ENCODE results near the gene KCNQ1.

DNA sequence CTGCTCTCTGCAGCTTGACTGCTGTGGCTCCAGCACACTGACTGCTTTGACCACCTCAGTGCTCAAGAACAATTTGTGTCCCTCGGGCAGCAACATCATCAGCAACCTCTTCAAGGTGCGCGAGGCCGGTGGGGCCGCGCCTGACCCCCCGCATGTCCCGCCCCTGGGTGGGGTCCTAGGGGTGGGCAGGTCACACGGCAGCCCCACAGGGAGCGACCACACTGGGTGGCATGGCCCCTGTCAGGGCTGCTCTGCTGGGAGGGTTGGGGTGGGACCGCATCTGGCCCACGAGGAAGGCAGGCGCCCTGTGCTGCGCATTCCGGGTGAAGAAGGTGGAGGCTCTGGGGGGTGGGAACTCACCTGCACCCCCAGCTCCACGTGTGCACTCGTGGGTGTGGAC is 49.0 kb upstream of the KCNQ1 start:
- TF ChIP-seq, protein P1, sequence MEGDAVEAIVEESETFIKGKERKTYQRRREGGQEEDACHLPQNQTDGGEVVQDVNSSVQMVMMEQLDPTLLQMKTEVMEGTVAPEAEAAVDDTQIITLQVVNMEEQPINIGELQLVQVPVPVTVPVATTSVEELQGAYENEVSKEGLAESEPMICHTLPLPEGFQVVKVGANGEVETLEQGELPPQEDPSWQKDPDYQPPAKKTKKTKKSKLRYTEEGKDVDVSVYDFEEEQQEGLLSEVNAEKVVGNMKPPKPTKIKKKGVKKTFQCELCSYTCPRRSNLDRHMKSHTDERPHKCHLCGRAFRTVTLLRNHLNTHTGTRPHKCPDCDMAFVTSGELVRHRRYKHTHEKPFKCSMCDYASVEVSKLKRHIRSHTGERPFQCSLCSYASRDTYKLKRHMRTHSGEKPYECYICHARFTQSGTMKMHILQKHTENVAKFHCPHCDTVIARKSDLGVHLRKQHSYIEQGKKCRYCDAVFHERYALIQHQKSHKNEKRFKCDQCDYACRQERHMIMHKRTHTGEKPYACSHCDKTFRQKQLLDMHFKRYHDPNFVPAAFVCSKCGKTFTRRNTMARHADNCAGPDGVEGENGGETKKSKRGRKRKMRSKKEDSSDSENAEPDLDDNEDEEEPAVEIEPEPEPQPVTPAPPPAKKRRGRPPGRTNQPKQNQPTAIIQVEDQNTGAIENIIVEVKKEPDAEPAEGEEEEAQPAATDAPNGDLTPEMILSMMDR (conservative IDR thresholded peaks at IDR 0.05 in 1 of 2, IDR thresholded peaks at IDR 0.05 in 1 of 2; ENCODE audit: low read depth in 1 of 2, low read length in 2 of 2): no peak
- TF ChIP-seq EZH2 (IDR thresholded peaks at IDR 0.05; ENCODE audit: low read length, missing control alignments): no peak

All from fibroblast of lung (primary cell).